Gastrocnemius medialis (tissue), 4 donors: ENCODE measurements around the gene SARS1. TPM values are rescaled to one million over a fixed set of nuclear protein-coding genes. Genes with fewer than 3 reads are reported as not detected.

ENCODE experiments used
- ATAC-seq, 2 donors: fragments of 150-250 bp; one replicate each; pipeline ENCODE4 v1.9.1; 2016
- DNase-seq, 2 donors: peaks; one replicate each; pipeline ENCODE4 v3.0.0-alpha.2; 2019
- H3K27ac ChIP-seq, 4 donors: fragments of 200-600 bp; sonication (generic); 1 replicate in 1 of 4; 2 replicates in 3 of 4; pipeline ENCODE4 v1.5.1; 2016 to 2018; ENCODE audit warnings: mild to moderate bottlenecking in 2 of 4, moderate library complexity in 1 of 4
- H3K27me3 ChIP-seq, 3 donors: fragments of 200-600 bp; sonication (generic) in 2 of 3; 1 replicate in 1 of 3; 2 replicates in 2 of 3; pipeline versions ENCODE4 v1.5.1 to v1.6.0; 2016 to 2019; ENCODE audit warnings: mild to moderate bottlenecking in 1 of 3, moderate library complexity in 1 of 3
- H3K36me3 ChIP-seq, 2 donors: fragments of 200-600 bp; sonication (generic) in 1 of 2; one replicate each; pipeline ENCODE4 v1.5.1; 2017 to 2018
- H3K4me1 ChIP-seq, 2 donors: fragments of 200-600 bp; sonication (generic) in 1 of 2; one replicate each; pipeline ENCODE4 v1.5.1; 2016 to 2017; ENCODE audit warnings: mild to moderate bottlenecking in 2 of 2
- H3K4me3 ChIP-seq, 4 donors: fragments of 200-600 bp; sonication (generic) in 3 of 4; 1 replicate in 1 of 4; 2 replicates in 3 of 4; pipeline ENCODE4 v1.5.1; 2016 to 2019; ENCODE audit warnings: mild to moderate bottlenecking in 2 of 4
- H3K9me3 ChIP-seq, 3 donors: fragments of 200-600 bp; sonication (generic) in 2 of 3; 1 replicate in 1 of 3; 2 replicates in 2 of 3; pipeline ENCODE4 v1.5.1; 2016 to 2019
- POLR2A ChIP-seq, 2 donors: fragments of 450-650 bp; IDR thresholded peaks; one replicate each; pipeline ENCODE4 v1.6.1; 2017; ENCODE audit warnings: antibody characterized with exemption in 2 of 2, mild to moderate bottlenecking in 2 of 2, moderate library complexity in 2 of 2
- in situ Hi-C, 4 donors: fragments of 200-750 bp; cut with MboI; loops; one replicate each; pipeline versions ENCODE4 v1.15.0 to v1.8.0; 2017; ENCODE audit warnings: low sequenced_read_pairs in 4 of 4
- intact Hi-C: fragments of 100-400 bp; cut with DNase I; formaldehyde crosslinking; loops from one replicate; pipeline ENCODE4 v1.15.1; 2023; ENCODE audit warnings: low total_unique reads
- total RNA-seq, 4 donors: library from RNA; depleted of rRNA; stranded (reverse); fragments of >200 nt; gene quantifications; one replicate each; pipeline versions ENCODE4 v1.1.0 to v1.2.3, GENCODE V29; 2016
- TF ChIP-seq, protein P1 (sequence below), 5 experiments: fragments of 450-650 bp in 3 of 5; fragments of 200-600 bp in 2 of 5; sonication (generic) in 2 of 5; IDR thresholded peaks in 4 of 5; conservative IDR thresholded peaks in 1 of 5; 1 replicate in 4 of 5; 2 replicates in 1 of 5; pipeline ENCODE4 v1.5.1; 2016 to 2019; ENCODE audit warnings: antibody characterized with exemption in 5 of 5, mild to moderate bottlenecking in 3 of 5, moderate library complexity in 3 of 5

SARS1 gene
- total RNA-seq, 4 donors from 2014 or later = 97.6 to 116 (median 98.7) TPM

DNA sequence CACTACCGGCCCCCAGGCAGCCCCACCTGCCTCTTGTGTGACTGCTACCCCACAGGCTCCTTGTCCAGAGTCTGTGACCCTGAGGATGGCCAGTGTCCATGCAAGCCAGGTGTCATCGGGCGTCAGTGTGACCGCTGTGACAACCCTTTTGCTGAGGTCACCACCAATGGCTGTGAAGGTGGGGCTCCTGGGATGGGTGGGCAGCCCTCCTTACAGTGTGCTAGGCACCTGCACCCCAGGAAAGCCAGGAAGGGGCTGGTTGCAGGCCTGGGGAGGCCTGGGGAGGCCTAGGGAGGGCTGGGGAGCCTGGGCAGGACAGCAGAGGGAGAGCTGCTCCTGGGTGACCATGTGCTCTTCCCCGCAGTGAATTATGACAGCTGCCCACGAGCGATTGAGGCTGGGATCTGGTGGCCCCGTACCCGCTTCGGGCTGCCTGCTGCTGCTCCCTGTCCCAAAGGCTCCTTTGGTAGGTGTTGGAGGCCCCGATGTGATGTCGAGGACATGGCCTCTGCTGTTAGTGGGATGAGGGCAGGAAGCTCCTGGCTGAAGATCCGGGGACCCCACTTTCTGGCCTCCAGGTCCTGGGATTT is 52.1 kb downstream of the SARS1 start:
- Histone ChIP-seq H3K4me1 (no peaks in the 10 kb centered on the region), H3K27me3 (no peaks in the 10 kb centered on the region), H3K9me3 (no peaks in the 10 kb centered on the region), H3K36me3 (no peaks in the 10 kb centered on the region), H3K4me3 (no peak overlapping the region), H3K27ac (no peak overlapping the region)
- in situ Hi-C loops (loop anchor here in 1 of 4 donors (10.0 kb wide), 1 partner anchor 139 kb away; no protein-coding TSS in a partner anchor), intact Hi-C loops (no loop called here)
- TF ChIP-seq, protein P1, sequence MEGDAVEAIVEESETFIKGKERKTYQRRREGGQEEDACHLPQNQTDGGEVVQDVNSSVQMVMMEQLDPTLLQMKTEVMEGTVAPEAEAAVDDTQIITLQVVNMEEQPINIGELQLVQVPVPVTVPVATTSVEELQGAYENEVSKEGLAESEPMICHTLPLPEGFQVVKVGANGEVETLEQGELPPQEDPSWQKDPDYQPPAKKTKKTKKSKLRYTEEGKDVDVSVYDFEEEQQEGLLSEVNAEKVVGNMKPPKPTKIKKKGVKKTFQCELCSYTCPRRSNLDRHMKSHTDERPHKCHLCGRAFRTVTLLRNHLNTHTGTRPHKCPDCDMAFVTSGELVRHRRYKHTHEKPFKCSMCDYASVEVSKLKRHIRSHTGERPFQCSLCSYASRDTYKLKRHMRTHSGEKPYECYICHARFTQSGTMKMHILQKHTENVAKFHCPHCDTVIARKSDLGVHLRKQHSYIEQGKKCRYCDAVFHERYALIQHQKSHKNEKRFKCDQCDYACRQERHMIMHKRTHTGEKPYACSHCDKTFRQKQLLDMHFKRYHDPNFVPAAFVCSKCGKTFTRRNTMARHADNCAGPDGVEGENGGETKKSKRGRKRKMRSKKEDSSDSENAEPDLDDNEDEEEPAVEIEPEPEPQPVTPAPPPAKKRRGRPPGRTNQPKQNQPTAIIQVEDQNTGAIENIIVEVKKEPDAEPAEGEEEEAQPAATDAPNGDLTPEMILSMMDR (IDR thresholded peaks at IDR 0.05 in 4 of 5, conservative IDR thresholded peaks at IDR 0.05 in 1 of 5) = no peak
- TF ChIP-seq POLR2A (IDR thresholded peaks at IDR 0.05) = no peak
- ATAC-seq = no peak
- DNase-seq = no peak

DNA sequence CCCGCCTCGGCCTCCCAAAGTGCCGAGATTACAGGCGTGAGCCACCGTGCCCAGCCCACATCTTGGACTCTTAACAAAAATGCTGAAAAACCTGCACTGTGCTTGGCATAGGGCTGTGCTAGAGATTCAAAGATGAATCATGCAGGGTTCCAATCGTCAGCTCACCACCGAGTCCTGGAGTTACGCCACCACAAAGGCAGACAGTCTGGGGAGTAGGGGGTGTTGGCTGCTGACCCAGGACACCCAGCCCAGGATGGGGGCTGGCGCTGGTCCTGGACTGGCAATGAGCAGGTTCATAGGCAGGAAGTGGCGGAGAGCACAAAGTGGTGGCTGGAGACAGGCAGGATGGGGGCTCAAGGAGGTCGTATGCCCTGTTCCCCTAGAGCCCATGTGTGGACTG is 53.2 kb downstream of the SARS1 start:
- Histone ChIP-seq H3K9me3 (no peaks in the 10 kb centered on the region), H3K4me1 (no peaks in the 10 kb centered on the region), H3K27ac (no peak overlapping the region), H3K36me3 (no peaks in the 10 kb centered on the region), H3K27me3 (no peaks in the 10 kb centered on the region), H3K4me3 (no peak overlapping the region)
- in situ Hi-C loops = loop anchor here in 1 of 4 donors (10.0 kb wide), 1 partner anchor 138 kb away; no protein-coding TSS in a partner anchor
- no peak for TF ChIP-seq POLR2A (IDR thresholded peaks at IDR 0.05)
- TF ChIP-seq, protein P1 (IDR thresholded peaks at IDR 0.05 in 4 of 5, conservative IDR thresholded peaks at IDR 0.05 in 1 of 5) = no peak
- intact Hi-C loops = no loop called here
- ATAC-seq (no peak), DNase-seq (no peak)

DNA sequence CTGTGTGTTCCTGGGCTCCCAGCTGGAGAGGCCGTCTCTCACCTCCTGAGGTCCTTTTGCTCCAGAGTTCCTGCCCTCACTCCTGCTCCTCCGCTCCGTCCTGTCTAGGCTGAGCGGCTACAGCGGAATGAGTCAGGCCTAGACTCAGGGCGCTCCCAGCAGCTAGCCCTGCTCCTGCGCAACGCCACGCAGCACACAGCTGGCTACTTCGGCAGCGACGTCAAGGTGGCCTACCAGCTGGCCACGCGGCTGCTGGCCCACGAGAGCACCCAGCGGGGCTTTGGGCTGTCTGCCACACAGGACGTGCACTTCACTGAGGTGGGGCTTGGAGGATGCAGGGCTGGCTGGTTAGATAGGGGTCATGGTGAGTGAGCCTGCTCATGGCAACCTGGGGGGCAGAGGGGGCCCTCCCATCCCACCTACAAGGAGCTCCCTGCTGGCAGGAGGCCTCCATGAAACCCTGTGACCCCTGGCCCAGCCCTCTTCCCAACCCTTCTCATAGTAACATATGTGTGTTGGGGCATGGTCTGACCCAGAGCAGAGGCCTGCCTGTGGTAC is 54.1 kb downstream of the SARS1 start:
- intact Hi-C loops (no loop called here), in situ Hi-C loops (loop anchor here in 1 of 4 donors (10.0 kb wide), 1 partner anchor 137 kb away; no protein-coding TSS in a partner anchor)
- H3K4me1 ChIP-seq = peaks cover 0 to under 1% of the 10 kb centered on the region in 2 donors
- no peak for DNase-seq
- no peaks in the 10 kb centered on the region for H3K27me3 ChIP-seq
- no peak overlapping the region for H3K27ac ChIP-seq
- H3K4me3 ChIP-seq = no peak overlapping the region
- ATAC-seq = no peak
- no peaks in the 10 kb centered on the region for H3K9me3 ChIP-seq
- no peak for TF ChIP-seq POLR2A (IDR thresholded peaks at IDR 0.05)
- TF ChIP-seq, protein P1 (IDR thresholded peaks at IDR 0.05 in 4 of 5, conservative IDR thresholded peaks at IDR 0.05 in 1 of 5) = no peak
- no peaks in the 10 kb centered on the region for H3K36me3 ChIP-seq

DNA sequence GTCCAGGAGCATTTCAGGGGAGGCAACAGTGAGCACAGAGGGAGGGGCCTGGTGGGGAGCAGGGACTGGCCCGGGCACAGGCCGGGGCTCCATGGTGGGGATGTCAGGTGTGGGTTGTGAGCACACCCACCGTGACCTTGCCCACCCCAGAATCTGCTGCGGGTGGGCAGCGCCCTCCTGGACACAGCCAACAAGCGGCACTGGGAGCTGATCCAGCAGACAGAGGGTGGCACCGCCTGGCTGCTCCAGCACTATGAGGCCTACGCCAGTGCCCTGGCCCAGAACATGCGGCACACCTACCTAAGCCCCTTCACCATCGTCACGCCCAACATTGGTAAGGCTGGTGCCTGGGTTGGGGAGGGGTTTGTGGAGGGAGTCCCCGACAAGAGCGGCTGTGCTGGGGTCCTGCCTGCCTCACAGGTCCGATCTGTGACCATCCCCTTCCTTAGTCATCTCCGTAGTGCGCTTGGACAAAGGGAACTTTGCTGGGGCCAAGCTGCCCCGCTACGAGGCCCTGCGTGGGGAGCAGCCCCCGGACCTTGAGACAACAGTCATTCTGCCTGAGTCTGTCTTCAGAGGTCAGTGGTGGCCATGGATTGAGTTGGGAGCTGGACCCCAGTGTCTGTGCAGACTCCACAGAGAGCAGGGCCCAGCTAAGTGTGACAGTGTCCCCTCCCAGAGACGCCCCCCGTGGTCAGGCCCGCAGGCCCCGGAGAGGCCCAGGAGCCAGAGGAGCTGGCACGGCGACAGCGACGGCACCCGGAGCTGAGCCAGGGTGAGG is 54.9 kb downstream of the SARS1 start:
- Histone ChIP-seq H3K4me3 (no peak overlapping the region), H3K27ac (no peak overlapping the region), H3K4me1 (peaks cover 0 to 3% of the 10 kb centered on the region in 2 donors), H3K27me3 (no peaks in the 10 kb centered on the region), H3K36me3 (no peaks in the 10 kb centered on the region), H3K9me3 (no peaks in the 10 kb centered on the region)
- DNase-seq (no peak), ATAC-seq (no peak)
- TF ChIP-seq, protein P1 (IDR thresholded peaks at IDR 0.05 in 4 of 5, conservative IDR thresholded peaks at IDR 0.05 in 1 of 5) = no peak
- no peak for TF ChIP-seq POLR2A (IDR thresholded peaks at IDR 0.05)
- in situ Hi-C loops (loop anchor here in 1 of 4 donors (10.0 kb wide), 1 partner anchor 136 kb away; no protein-coding TSS in a partner anchor), intact Hi-C loops (no loop called here)
